ENCODE results near the gene PSMB10.
"Not testable (repeated sequence)": the region's sequence is repeated elsewhere in the genome, so short reads cannot be mapped to it uniquely, and the experiment has no call there.

Gene PSMB10

DNA sequence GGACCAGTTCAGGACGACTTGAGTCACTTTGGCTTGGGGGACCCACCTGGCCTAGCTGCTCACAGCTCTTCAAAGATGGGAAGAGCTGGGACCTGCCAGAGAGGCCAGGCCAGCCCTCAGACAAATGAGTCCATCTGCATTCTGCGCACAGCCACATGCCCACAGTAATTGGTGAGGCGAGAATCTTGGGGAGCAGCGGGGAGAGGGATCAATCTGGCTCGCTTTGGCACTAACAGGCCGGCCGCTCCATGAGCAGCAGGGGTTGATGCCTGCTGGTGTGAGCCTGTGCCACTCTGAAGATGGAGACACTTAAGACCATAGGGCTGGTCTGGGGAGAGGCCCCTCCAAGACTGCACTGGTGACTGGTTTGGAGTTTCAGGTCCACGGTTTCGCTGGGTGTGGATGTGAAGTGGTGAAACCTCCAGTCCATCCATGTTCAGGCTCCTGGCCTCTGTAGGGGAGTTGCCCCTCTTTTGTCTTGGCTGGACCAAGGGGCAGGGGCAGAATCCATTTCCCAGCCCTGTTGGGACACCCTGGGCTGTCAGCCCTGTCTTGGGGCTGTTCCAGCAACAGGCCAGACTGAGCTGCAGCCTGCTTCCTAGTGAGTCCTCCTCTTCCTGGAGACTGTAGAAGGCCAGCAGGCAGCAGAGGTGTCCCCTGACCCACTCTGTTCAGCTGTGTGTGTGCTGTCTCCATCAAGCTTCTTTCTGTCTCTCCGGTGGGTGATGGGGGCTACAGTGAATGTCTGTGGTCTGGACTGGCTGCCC is 12.3 kb downstream of the PSMB10 start:
- no peak for DNase-seq (ENCODE audit: low spot score)

DNA sequence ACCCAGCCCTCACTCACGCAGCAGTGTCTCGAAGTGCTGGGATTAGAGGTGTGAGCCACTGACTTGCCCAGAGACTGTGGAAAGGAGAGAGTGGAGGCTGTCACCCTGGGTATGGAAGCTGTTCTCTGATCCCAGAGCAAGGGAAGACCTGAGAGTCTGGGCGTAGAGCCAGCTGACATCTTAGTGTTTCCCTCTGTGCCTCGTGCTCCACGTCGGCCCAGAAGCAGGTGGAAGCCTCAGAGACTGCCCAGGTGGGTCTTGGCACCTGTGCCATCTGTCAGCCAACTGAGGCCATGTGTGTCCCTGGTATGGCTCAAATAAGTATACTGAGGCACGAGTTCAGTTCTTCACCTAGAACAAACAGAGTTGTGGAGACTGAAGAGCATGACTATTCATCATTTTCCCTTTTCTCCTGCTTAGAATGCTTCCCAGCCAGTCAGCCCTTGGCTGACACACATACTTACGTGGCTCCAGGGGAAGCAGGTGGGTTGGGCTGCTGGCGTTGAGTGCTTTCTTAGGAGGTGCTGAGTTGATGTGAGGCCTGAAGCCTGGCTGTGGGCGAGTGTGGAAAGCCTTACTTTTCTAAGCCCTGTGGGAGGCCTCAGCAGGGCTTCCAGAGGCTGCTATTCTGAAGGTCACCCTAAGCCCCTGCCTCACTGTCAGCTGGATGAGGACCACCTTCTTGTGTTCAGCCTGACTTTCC is 13.1 kb downstream of the PSMB10 start:
- DNase-seq (ENCODE audit: low spot score) = no peak

DNA sequence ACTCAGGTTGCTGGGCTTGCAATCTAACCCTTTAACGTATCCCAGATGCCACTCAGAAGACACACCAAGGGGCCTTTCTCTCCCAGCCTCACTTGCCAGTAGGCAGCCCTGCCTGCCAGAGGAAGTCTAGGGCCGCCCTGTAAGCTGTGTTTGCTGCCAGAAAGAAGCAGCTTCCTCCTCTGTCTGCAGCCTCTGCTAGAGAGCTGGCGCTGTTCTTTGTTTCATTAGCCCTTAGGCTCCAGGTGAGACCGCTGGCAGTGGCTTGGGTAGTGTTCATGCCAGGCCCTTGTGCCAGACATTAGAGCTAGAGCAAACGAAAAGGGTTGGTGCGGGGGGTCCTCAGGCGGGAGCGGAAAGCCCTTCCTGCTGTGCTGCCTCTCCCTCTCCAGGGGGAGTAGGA is 13.9 kb downstream of the PSMB10 start:
- no peak for DNase-seq (ENCODE audit: low spot score)

DNA sequence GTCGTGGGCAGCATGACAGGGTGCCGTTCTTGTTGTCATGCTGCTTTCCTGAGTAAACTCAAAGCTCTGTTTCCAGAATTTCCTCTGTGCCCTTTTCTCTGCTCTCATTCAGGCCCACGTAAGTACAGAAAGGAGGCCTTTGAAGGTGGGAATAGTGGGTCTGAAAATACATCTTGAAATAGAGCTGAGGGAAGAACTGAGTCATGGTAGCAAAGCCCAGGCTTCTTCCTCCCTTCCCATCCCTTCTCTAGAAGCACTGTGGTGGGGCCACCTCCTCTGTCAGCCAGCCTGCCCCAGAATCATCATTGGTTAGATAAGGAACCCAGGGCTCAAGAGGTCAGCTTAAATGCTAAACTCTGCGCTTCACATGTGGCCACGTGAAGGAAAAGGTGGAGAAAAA is 14.4 kb downstream of the PSMB10 start:
- no peak for DNase-seq (ENCODE audit: low spot score)

DNA sequence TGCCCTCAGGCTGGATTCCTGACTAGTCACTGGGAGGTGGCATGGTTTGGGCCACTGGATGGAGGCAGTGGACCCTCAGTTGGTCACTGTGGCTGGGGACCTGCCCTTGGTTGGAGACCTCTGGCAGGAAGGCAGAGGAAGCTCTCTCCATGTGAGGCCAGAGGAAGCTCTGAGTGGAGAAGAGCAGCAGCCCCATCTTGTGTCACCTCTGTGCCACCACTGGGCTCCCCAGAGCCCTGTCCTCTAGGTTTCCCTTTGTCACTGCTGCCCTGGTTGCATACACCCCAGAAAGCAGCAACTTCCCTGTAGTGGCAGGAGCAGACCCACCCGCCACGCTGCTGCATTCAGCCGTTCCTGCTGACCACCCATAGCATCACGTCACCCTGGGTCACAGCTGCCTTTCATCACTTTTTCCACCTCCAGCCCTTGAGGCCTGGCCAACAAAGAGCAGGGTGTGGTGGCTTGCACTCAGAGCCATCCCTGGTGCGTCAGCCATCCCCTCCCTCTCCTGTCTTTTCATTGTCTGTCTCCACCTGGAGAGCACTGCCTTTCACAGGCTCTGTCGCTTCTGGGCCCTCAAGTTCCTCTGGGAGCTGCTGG is 16.9 kb downstream of the PSMB10 start:
- no peak for DNase-seq (ENCODE audit: low spot score)

DNA sequence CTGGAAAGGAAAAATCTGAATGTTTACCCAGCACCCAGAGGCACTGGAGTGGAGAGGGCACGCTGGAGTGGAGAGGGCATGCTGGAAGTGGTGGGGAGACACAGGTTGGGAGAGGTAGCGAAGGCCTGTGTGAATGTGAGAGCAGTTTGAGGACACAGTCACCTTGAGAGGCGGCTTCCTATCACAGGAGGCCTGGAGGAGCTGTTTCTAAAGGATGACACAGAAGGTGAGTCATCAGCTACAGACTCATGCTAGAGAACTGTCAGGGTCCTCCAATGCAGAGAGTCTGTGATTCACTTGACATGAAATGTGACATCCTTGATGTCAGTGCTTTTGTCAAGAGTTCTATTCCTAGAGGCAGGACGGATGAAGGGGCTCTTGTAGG is 18.8 kb downstream of the PSMB10 start:
- DNase-seq (ENCODE audit: low spot score) = no peak

DNA sequence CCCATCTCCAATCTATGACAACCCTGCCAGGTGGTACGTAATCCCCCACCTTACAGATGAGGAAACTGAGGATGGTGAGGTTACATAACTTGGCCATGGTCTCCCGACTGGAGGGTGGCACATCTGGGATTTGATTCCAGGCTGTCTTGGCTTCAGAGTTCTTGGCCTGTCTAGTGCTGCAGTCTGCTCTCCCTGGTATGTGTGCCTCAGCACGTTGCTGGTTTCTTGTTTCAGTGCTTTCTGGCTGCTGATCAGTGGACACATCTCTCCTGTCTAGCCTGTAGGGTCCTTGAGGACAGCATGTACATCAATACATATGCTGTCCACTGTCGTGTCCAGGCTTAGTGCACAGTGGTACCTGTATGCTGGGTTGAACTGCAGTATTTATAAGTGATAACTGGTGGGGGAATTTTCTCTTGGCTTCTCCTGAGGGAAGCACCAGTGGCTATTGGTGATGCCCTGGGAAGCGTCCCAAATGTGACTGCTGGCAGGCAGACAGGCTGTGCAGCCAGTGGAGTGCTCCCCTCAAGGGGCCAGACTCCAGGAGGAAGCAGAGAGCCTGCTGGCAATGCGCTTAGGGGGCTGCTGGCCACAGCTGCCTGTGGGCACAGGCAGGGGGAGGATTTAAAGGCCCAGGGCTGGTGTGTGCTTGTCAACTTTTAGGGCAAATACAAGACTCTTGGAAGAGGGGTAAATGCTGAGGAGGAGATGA is 19.4 kb downstream of the PSMB10 start:
- no peak for DNase-seq (ENCODE audit: low spot score)

DNA sequence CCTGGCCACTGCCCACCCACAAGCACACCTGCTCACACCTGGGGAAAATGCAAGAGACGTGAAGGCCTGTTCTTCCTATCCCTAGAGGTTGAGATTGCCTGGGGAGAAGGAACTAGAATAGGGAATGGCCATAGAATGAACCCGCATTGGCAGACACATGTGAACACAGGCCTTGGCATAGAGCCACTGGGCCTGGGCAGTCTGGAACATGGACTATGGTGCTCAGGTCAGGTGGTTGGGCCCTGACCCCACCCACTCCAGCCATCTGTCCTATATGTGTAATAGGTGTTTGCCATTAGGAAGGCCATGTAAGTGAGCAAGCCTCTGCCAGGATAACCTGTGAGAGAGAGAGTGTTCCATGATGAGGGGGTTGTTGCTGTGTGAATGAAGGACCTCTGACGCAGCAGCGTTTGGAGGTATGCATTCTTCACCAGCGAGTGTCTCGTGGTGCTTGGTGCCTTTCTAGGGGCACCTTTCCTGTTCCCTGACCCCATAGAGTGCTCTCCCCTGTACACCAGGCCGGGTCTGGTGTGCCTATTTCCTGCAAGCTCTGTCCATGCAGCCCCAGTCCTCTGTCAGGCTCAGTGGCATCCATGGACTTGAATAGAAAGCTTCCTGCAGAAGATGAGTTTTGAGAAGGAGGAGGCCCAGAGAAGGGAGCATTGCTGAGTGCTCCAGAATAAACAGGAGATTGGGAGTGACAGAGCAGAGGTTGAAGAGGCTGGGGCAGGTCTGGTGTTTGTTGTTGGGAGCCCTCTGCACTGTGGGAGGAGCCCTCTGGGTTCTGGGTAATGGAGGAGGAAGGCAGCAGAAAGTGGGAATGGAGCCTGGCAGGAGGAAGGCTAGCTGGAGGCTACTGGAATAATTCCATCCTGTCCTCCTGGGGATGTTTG is 20.6 kb downstream of the PSMB10 start:
- DNase-seq (ENCODE audit: low spot score) = no peak

DNA sequence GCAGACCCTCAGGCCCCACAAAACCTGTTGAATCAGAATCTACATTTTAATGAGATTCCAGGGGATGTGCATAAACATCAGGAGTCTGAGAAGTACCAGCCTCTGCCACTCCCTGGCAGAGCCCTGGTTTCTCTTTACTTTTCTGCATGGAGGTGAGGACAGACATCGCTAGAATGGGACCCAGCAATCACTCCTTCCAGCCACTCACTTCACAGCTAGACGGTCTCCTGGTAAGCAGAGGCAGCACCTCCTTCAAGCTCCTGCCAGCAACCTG is 21.2 kb downstream of the PSMB10 start:
- not testable (repeated sequence) for DNase-seq (ENCODE audit: low spot score)

DNA sequence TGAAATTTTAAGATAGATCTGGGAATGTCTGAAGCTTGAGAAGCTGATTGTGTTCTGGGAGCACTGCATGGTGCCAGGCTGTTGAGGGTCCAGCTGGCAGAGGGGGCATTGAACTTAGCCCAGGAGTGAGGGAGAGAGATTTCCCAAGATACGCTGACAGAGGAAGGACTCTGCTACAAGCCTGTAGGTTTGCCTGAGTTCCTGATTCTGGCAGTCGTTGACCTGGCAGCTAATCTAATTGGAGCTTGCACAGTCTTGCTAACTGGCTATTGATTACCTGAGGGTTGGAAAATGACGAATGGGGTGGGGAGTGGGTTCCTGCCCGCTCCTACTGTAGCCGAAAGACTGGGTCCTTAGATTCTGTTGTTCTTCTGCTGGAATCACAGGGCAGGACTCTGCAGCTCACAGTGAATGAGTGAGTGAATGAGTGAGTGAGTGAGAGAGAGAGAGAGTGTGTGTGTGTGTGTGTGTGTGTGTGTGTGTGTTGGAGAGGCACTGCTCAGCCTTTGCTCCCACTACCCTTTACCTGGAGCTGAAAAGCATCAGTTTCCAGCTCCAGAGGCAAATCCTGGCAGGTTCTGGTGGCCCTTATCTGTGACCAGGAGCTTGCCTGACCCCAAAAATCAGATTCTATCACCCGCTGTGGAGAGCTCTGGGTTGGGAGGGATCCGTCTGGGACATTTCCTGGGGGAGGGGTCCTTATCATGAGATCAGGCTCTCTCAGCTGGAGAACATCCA is 21.7 kb downstream of the PSMB10 start:
- DNase-seq (ENCODE audit: low spot score) = no peak

DNA sequence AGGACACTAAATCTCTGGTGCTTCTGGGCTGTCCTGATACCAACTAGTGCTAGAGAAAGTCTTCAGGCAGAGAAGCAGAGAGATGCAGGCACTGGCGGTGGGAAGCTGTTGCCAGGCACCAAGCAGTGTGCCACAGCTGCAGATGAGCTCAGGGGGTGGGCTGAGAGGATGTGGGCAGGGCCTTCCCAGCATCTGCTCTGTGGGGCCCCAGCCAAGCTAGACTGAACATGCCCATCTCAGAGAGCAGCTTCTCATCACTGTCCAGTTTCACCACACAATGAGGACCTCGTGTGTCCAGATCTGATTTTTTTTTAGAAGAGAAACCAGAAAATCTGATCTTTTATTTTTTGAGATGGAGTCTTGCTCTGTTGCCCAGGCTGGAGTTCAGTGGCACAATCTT is 26.5 kb downstream of the PSMB10 start:
- no peak for DNase-seq (ENCODE audit: low spot score)

DNA sequence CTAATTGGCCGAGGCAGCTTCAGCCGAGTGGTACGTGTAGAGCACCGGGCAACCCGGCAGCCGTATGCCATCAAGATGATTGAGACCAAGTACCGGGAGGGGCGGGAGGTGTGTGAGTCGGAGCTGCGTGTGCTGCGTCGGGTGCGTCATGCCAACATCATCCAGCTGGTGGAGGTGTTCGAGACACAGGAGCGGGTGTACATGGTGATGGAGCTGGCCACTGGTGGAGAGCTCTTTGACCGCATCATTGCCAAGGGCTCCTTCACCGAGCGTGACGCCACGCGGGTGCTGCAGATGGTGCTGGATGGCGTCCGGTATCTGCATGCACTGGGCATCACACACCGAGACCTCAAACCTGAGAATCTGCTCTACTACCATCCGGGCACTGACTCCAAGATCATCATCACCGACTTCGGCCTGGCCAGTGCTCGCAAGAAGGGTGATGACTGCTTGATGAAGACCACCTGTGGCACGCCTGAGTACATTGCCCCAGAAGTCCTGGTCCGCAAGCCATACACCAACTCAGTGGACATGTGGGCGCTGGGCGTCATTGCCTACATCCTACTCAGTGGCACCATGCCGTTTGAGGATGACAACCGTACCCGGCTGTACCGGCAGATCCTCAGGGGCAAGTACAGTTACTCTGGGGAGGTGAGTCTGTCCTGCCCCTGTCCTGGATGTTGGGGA is 27.5 kb downstream of the PSMB10 start:
- no peak for DNase-seq (ENCODE audit: low spot score)

DNA sequence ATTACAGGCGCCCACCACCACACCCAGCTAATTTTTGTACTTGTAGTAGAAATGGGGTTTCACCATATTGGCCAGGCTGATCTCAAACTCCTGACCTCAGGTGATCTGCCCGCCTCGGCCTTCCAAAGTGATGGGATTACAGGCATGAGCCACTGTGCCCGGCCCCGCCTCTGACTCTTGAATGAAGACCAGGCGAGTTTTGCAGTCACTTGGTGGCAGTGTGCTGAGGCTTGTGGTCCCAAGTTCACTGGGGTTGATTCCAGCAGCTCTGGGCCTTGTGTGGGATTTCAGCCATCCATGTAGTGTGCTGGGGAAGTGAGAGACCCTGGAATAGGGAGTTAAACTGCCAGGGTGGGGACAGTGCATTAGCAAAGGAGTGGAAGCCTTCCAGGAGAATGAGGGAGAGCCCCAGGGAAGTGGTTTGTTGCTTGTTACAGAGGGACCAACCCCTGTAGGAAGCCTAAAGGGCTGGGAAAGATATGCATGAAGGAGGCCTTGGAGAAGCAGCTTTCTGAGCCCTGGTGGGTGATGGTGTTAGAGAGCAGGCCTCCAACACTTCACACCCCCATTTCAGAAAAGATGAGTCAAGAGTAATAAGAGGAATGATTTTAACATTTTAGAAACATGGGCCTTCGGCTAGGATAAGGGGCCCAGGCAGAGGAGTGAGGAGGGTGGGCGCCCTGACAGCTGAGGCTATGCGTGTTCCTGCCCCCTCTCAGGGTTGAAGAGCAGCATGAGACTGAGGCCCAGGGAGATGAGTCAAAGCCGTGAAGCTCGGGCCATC is 29.1 kb downstream of the PSMB10 start:
- DNase-seq (ENCODE audit: low spot score) = no peak

DNA sequence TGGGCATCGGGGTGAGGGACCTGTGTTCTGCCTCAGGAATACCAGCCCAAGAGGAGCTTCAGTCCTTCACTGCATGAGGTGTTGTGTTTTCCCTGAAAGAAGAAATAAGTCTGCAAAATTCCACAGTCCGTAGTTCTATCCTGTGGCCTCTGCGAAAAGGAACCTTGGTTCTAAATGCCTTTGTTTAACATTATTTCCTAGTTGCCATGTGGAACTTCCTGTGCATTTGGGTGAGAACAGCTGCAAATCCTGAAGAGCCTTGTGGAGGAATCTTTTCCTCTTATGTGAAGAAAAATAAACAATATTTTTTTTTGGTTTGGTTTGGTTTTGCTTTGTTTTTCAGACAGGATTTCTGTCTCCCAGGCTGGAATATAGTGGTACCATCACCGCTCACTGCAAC is 33.8 kb downstream of the PSMB10 start:
- DNase-seq (ENCODE audit: low spot score) = no peak

DNA sequence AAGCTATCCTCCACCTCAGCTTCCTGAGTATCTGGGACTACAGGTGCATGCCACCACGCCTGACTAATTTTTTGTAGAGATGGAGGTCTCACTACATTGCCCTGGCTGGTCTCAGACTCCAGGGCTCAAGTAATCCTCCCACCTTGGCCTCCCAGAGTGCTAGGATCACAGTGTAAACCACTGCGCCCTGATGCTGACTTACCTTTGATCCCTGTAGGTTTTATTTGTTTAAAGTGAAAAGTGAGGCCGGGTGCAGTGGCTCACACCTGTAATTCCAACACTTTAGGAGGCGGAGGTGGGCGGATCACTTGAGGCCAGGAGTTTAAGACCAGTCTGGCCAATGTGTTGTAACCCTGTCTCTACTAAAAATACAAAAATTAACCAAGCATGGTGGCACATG is 34.9 kb downstream of the PSMB10 start:
- DNase-seq (ENCODE audit: low spot score) = no peak

DNA sequence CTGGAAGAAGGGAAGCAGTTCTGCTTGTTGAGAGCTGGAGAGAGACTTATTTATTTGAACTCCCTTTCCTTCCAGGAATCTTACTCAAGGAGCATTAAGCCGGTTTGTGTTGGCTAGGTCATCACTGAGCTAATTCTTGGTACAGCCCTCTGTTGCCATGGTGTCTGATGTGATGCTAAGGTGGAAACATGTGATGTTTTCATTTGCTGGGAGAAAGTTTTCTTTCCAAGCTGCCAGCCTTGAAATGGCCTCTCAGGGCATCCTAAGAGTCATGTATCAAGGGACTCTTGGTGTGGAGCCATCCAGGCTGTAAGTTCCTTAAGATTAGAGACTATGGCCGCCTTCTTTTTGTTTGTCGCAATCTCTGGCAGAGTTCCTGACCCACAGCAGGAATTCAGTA is 39.4 kb downstream of the PSMB10 start:
- DNase-seq (ENCODE audit: low spot score) = no peak

DNA sequence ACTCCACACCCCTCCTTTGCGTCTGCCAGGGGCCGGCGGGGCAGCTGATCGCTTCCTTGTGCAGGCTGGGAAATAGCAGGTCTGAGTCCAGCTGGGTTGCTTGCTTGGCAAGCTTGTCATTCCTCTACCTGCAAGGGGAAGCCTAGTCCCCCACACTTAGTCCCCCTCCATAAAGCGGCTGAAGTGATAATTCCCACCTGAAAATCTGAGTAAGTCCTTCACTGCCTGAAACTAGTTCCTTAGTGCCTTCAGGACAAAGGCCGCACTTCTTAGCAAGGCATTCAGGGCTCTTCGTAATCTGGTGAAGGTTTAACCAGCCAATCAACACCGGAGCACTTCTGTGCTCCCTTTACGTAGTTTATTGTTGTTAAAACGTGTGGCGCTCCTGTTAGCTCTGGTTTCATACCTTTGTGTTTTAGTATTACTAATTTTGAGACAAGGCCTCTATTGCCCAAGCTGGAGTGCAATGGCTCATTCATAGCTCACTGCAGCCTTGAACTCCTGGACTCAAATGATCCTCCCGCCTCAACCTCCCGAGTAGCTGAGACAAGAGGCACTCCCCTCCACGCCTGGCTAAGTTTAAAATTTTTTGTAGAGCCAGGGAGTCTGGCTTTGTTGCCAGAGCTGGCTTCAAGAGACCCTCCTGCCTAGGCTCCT is 42.8 kb downstream of the PSMB10 start:
- DNase-seq (ENCODE audit: low spot score) = no peak

DNA sequence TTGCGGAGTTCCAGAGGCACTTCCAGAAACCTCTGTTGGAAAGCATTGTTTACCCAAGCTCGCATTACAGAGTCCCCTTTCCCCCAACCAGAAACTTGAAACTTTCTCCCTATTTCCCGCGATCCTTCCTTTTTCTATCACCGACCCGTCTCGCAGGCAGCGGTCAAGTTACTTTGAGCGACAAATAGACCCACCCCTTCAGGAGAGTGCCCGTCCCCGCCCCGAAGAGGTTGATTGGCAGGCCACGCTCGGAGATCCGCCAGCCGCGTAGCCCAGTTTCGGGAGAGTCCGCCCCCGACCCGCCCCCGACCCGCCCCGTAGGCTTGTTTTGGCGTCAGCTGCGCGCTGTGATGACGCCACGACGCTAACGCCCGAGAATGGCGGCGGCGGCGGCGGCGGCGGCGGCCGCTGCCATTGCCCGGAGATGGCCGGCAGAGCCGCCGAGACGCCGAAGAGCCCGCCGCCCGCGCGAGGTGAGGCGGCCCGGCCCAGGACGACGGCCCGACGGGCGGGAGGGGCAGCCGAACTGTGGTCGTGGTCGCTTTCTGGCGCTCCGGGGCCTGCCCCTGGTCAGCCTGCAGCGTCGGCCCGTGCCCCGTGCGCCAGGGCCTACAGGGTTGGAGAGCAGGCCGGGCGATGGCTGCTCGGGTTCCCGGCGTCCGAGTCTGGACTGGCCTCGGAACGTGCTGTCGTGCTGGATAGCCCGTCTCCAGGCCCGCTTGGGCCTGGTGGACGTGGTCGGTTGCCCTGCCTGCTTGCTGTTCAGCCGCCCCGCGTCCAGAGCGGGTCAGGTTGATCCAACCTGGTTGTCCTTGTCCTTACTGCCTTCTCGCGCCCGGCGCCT is 43.5 kb downstream of the PSMB10 start, which contains the start of gene PSKH1:
Gene PSKH1, plus strand, starts transcription at position 356 of the 844 bp plus-strand sequence. CDS start 15,496 bp downstream, outside the sequence.
- DNase-seq (ENCODE audit: low spot score) = peak; percentile 98

Measured in D341Med (cell line).